ENCODE results near the gene CPNE2.

The CPNE2 gene

GRCh38 chr16:57191056-57191571 lies 98.7 kb downstream of the CPNE2 start:
- no peak for DNase-seq (ENCODE audit: low spot score in 2 of 2)
- H3K4me1 ChIP-seq = no peaks in the 10 kb centered on the region
- H3K4me3 ChIP-seq = no peak overlapping the region
- in situ Hi-C loops (cut with MboI; ENCODE audit: low sequenced_read_pairs) = no loop called here
- H3K27me3 ChIP-seq (ENCODE audit: low read depth) = no peaks in the 10 kb centered on the region
- no peaks in the 10 kb centered on the region for H3K9me3 ChIP-seq
- H3K36me3 ChIP-seq (replicated peaks) = 0 out of 2 replicates have a peak, but pooled peaks cover 5% of the 10 kb centered on the region

- in situ Hi-C loops (cut with MboI; ENCODE audit: low sequenced_read_pairs) = no loop called here
- no peak for DNase-seq (ENCODE audit: low spot score in 2 of 2)
- Histone ChIP-seq H3K36me3 (replicated peaks) (no peaks in the 10 kb centered on the region), H3K4me1 (no peaks in the 10 kb centered on the region), H3K4me3 (no peak overlapping the region), H3K27me3 (ENCODE audit: low read depth) (no peaks in the 10 kb centered on the region), H3K9me3 (no peaks in the 10 kb centered on the region)
These were observed 99.8 kb downstream of the CPNE2 start for GRCh38 chr16:57192146-57192545.

GRCh38 chr16:57192720-57193486 lies 100.5 kb downstream of the CPNE2 start:
- no peak for DNase-seq (ENCODE audit: low spot score in 2 of 2)
- H3K4me1 ChIP-seq = no peaks in the 10 kb centered on the region
- no peak overlapping the region for H3K4me3 ChIP-seq
- H3K27me3 ChIP-seq (ENCODE audit: low read depth) = no peaks in the 10 kb centered on the region
- H3K9me3 ChIP-seq = no peaks in the 10 kb centered on the region
- in situ Hi-C loops (cut with MboI; ENCODE audit: low sequenced_read_pairs) = no loop called here
- no peaks in the 10 kb centered on the region for H3K36me3 ChIP-seq (replicated peaks)

DNA sequence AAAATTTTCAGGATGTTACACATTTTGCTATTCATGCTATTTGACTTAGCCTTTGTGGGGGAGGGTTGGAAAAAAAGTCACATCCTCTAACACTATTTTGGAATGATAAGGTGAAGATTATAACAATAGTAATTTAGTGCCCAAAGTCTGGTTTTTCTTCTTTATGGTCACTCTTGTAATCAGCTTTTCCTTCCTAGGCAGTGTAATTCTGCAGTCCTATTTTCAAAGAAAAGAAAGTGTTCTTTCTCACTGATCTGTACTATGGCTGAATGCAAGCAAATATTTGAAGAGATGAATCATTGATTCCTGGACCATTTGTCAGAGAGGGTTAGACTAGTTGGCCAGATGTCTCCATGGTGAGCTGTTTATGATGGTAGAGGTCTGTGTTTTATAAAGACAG lies 102.1 kb downstream of the CPNE2 start:
- no peaks in the 10 kb centered on the region for H3K4me1 ChIP-seq
- H3K4me3 ChIP-seq = no peak overlapping the region
- DNase-seq (ENCODE audit: low spot score in 2 of 2) = no peak
- in situ Hi-C loops (cut with MboI; ENCODE audit: low sequenced_read_pairs) = no loop called here
- H3K36me3 ChIP-seq (replicated peaks) = no peaks in the 10 kb centered on the region
- H3K27me3 ChIP-seq (ENCODE audit: low read depth) = no peaks in the 10 kb centered on the region
- H3K9me3 ChIP-seq = no peaks in the 10 kb centered on the region

- Histone ChIP-seq H3K4me3 (no peak overlapping the region), H3K36me3 (replicated peaks) (no peaks in the 10 kb centered on the region), H3K9me3 (no peaks in the 10 kb centered on the region), H3K27me3 (ENCODE audit: low read depth) (no peaks in the 10 kb centered on the region), H3K4me1 (no peaks in the 10 kb centered on the region)
- in situ Hi-C loops (cut with MboI; ENCODE audit: low sequenced_read_pairs) = no loop called here
- no peak for DNase-seq (ENCODE audit: low spot score in 2 of 2)
These were observed 103.9 kb downstream of the CPNE2 start for GRCh38 chr16:57196286-57196685.

- Histone ChIP-seq H3K9me3 (no peaks in the 10 kb centered on the region), H3K4me3 (no peak overlapping the region), H3K36me3 (replicated peaks) (no peaks in the 10 kb centered on the region), H3K27me3 (ENCODE audit: low read depth) (no peaks in the 10 kb centered on the region), H3K4me1 (no peaks in the 10 kb centered on the region)
- no peak for DNase-seq (ENCODE audit: low spot score in 2 of 2)
- in situ Hi-C loops (cut with MboI; ENCODE audit: low sequenced_read_pairs) = no loop called here
These were observed 104.4 kb downstream of the CPNE2 start for GRCh38 chr16:57196753-57197152.

All from HAP-1 (cell line).